Neuronal stem cell (in vitro differentiated cells): ENCODE data around the gene OSTN.
"Not testable (repeated sequence)": the region's sequence is repeated elsewhere in the genome, so short reads cannot be mapped to it uniquely, and the experiment has no call there.

ENCODE experiments used
- DNase-seq: peaks from one replicate; pipeline ENCODE4 v3.0.0-alpha.2; 2013; ENCODE audit warnings: low spot score
- H2AFZ ChIP-seq: one replicate; pipeline ENCODE4 v1.6.1; 2013; ENCODE audit warnings: mild to moderate bottlenecking, low read length, inconsistent platforms
- H2AK5ac ChIP-seq: 2 replicates; pipeline ENCODE4 v1.6.1; 2013; ENCODE audit warnings: low read depth, mild to moderate bottlenecking, inconsistent platforms, low read length, moderate library complexity, mixed read lengths
- H2BK120ac ChIP-seq: 2 replicates; pipeline ENCODE4 v1.6.1; 2013; ENCODE audit warnings: low read depth, mild to moderate bottlenecking, inconsistent platforms, low read length, moderate library complexity, mixed read lengths
- H2BK12ac ChIP-seq: one replicate; pipeline ENCODE4 v1.6.1; 2013; ENCODE audit warnings: low read length, inconsistent platforms
- H2BK15ac ChIP-seq: 2 replicates; pipeline ENCODE4 v1.6.1; 2013; ENCODE audit warnings: mild to moderate bottlenecking, low read length, inconsistent platforms, mixed read lengths
- H2BK5ac ChIP-seq: one replicate; pipeline ENCODE4 v1.6.1; 2013; ENCODE audit warnings: inconsistent platforms, mild to moderate bottlenecking, low read length, moderate library complexity
- H3K14ac ChIP-seq: one replicate; pipeline ENCODE4 v1.6.1; 2013; ENCODE audit warnings: low read length, inconsistent platforms
- H3K18ac ChIP-seq: 2 replicates; pipeline ENCODE4 v1.6.1; 2013; ENCODE audit warnings: low read length, inconsistent platforms
- H3K23ac ChIP-seq: 2 replicates; pipeline ENCODE4 v1.6.1; 2013; ENCODE audit warnings: low read depth, mild to moderate bottlenecking, mixed read lengths, low read length, inconsistent platforms; ENCODE audit not compliant: poor library complexity
- H3K27ac ChIP-seq: replicated peaks from 3 replicates; pipeline ENCODE4 v1.5.1; 2013; ENCODE audit warnings: low read length, inconsistent platforms
- H3K27me3 ChIP-seq, 3 experiments: 2 replicates each; pipeline ENCODE4 v1.6.1; 2013; ENCODE audit warnings: low read length in 3 of 3, mild to moderate bottlenecking in 2 of 3, inconsistent platforms in 1 of 3, low read depth in 1 of 3, mixed read lengths in 1 of 3, moderate library complexity in 1 of 3; ENCODE audit not compliant: control insufficient read depth in 3 of 3, insufficient read depth in 3 of 3
- H3K36me3 ChIP-seq, 2 donors: replicated peaks in 1 of 2; 2 replicates each; pipeline ENCODE4 v1.6.1; 2013; ENCODE audit warnings: low read length in 2 of 2; ENCODE audit not compliant: control insufficient read depth in 2 of 2, insufficient read depth in 2 of 2
- H3K4ac ChIP-seq: 2 replicates; pipeline ENCODE4 v1.6.1; 2013; ENCODE audit warnings: inconsistent platforms, mild to moderate bottlenecking, low read length, moderate library complexity
- H3K4me1 ChIP-seq, 2 donors: 1 replicate in 1 of 2; 2 replicates in 1 of 2; pipeline ENCODE4 v1.6.1; 2013; ENCODE audit warnings: low read length in 2 of 2, low read depth in 1 of 2; ENCODE audit not compliant: control insufficient read depth in 2 of 2, insufficient read depth in 1 of 2
- H3K4me2 ChIP-seq: one replicate; pipeline ENCODE4 v1.6.1; 2013; ENCODE audit warnings: mild to moderate bottlenecking, low read length, inconsistent platforms; ENCODE audit not compliant: insufficient read depth, poor library complexity, severe bottlenecking
- H3K4me3 ChIP-seq, 2 donors: 2 replicates each; pipeline ENCODE4 v1.5.1; 2013; ENCODE audit warnings: low read length in 2 of 2, mild to moderate bottlenecking in 2 of 2, inconsistent platforms in 1 of 2, moderate library complexity in 1 of 2
- H3K79me1 ChIP-seq: one replicate; pipeline ENCODE4 v1.6.1; 2013; ENCODE audit warnings: low read depth, mild to moderate bottlenecking, inconsistent platforms, low read length, moderate library complexity
- H3K9ac ChIP-seq: one replicate; pipeline ENCODE4 v1.6.1; 2013; ENCODE audit warnings: mild to moderate bottlenecking, low read depth, low read length, inconsistent platforms; ENCODE audit not compliant: poor library complexity
- H3K9me3 ChIP-seq, 2 donors: replicated peaks in 1 of 2; 2 replicates each; pipeline versions ENCODE3 to v1.6.1; 2013; ENCODE audit warnings: low read length in 2 of 2, mild to moderate bottlenecking in 2 of 2, inconsistent platforms in 1 of 2, low read depth in 1 of 2, mixed read lengths in 1 of 2, moderate library complexity in 1 of 2; ENCODE audit not compliant: control insufficient read depth in 2 of 2, insufficient read depth in 1 of 2
- H4K8ac ChIP-seq: one replicate; pipeline ENCODE4 v1.6.1; 2013; ENCODE audit warnings: low read depth, mild to moderate bottlenecking, inconsistent platforms, low read length, moderate library complexity
- H4K91ac ChIP-seq: one replicate; pipeline ENCODE4 v1.6.1; 2013; ENCODE audit warnings: low read length, low read depth, mild to moderate bottlenecking, inconsistent platforms; ENCODE audit not compliant: poor library complexity
- WGBS, 2 donors: extraction: QIAGEN DNeasy Blood & Tissue Kit; methylation state at CpG; one replicate each; pipeline ENCODE4 v1.1.7; 2013; ENCODE audit warnings: missing lambda C conversion rate in 2 of 2, mixed read lengths in 1 of 2; ENCODE audit not compliant: insufficient read length in 2 of 2, insufficient replicate concordance in 1 of 2; ENCODE audit errors: extremely low coverage in 2 of 2; 5-methylcytosine and 5-hydroxymethylcytosine counted together

OSTN gene

GRCh38 chr3:191246034-191246433 lies 47.0 kb downstream of the OSTN start:
- H3K4me1 ChIP-seq, H2AFZ ChIP-seq, H3K9me3 ChIP-seq, H3K14ac ChIP-seq, DNase-seq, H3K36me3 ChIP-seq, H3K79me1 ChIP-seq, H2BK15ac ChIP-seq, H3K27ac ChIP-seq, H3K4me3 ChIP-seq, H2BK5ac ChIP-seq, H3K23ac ChIP-seq, H2BK12ac ChIP-seq, H2BK120ac ChIP-seq, H3K18ac ChIP-seq, H3K9ac ChIP-seq, H3K4ac ChIP-seq, H4K91ac ChIP-seq, H4K8ac ChIP-seq, H3K4me2 ChIP-seq, H2AK5ac ChIP-seq, H3K27me3 ChIP-seq: not testable (repeated sequence)
- WGBS, 2 donors, result no CpG with 5 or more reads among the region's 5 CpGs

GRCh38 chr3:191246630-191247029 lies 47.6 kb downstream of the OSTN start:
- no peak overlapping the region for H2BK5ac ChIP-seq
- H2BK120ac ChIP-seq, result no peak overlapping the region
- H4K8ac ChIP-seq, result no peak overlapping the region
- no peak overlapping the region for H2AFZ ChIP-seq
- H3K23ac ChIP-seq, result no peak overlapping the region
- H3K4me1 ChIP-seq, result no peaks in the 10 kb centered on the region
- no peak overlapping the region for H2AK5ac ChIP-seq
- no peak overlapping the region for H4K91ac ChIP-seq
- H3K4ac ChIP-seq, result no peak overlapping the region
- no peak overlapping the region for H3K18ac ChIP-seq
- H2BK12ac ChIP-seq, result no peak overlapping the region
- no peaks in the 10 kb centered on the region for H3K79me1 ChIP-seq
- H3K9me3 ChIP-seq, result no peaks in the 10 kb centered on the region
- no peaks in the 10 kb centered on the region for H3K36me3 ChIP-seq
- no peak for DNase-seq
- no peak overlapping the region for H3K4me2 ChIP-seq
- H3K14ac ChIP-seq, result no peak overlapping the region
- H3K27ac ChIP-seq, result no peak overlapping the region
- no peaks in the 10 kb centered on the region for H3K27me3 ChIP-seq
- H3K9ac ChIP-seq, result no peak overlapping the region
- H2BK15ac ChIP-seq, result no peak overlapping the region
- no peak overlapping the region for H3K4me3 ChIP-seq
- WGBS, 2 donors, result no CpG with 5 or more reads among the region's 1 CpG

GRCh38 chr3:191253089-191253799 lies 54.2 kb downstream of the OSTN start:
- Histone ChIP-seq H2BK5ac (no peak overlapping the region), H3K18ac (no peak overlapping the region), H3K36me3 (no peaks in the 10 kb centered on the region), H2BK12ac (no peak overlapping the region), H3K23ac (no peak overlapping the region), H3K4me2 (no peak overlapping the region), H2BK15ac (no peak overlapping the region), H3K4me3 (no peak overlapping the region), H3K14ac (no peak overlapping the region), H4K91ac (no peak overlapping the region), H3K9ac (no peak overlapping the region), H2AK5ac (no peak overlapping the region), H3K27me3 (no peaks in the 10 kb centered on the region), H4K8ac (no peak overlapping the region), H3K4me1 (no peaks in the 10 kb centered on the region), H3K27ac (no peak overlapping the region), H2BK120ac (no peak overlapping the region), H3K79me1 (no peaks in the 10 kb centered on the region), H3K9me3 (no peaks in the 10 kb centered on the region), H2AFZ (peak overlapping the region; percentile 11), H3K4ac (no peak overlapping the region)
- no peak for DNase-seq
- WGBS, 2 donors, result no CpG with 5 or more reads among the region's 6 CpGs

GRCh38 chr3:191254098-191254873 lies 55.2 kb downstream of the OSTN start:
- no peak overlapping the region for H2BK120ac ChIP-seq
- H3K4me1 ChIP-seq, result no peaks in the 10 kb centered on the region
- no peaks in the 10 kb centered on the region for H3K27me3 ChIP-seq
- no peak overlapping the region for H3K14ac ChIP-seq
- no peaks in the 10 kb centered on the region for H3K36me3 ChIP-seq
- no peak for DNase-seq
- no peak overlapping the region for H4K91ac ChIP-seq
- no peaks in the 10 kb centered on the region for H3K9me3 ChIP-seq
- WGBS, 2 donors, result no CpG with 5 or more reads among the region's 3 CpGs
- no peak overlapping the region for H2BK12ac ChIP-seq
- no peak overlapping the region for H3K4me2 ChIP-seq
- no peak overlapping the region for H3K4me3 ChIP-seq
- H2AFZ ChIP-seq, result no peak overlapping the region
- H3K9ac ChIP-seq, result no peak overlapping the region
- no peak overlapping the region for H4K8ac ChIP-seq
- H2AK5ac ChIP-seq, result no peak overlapping the region
- H3K23ac ChIP-seq, result no peak overlapping the region
- no peaks in the 10 kb centered on the region for H3K79me1 ChIP-seq
- no peak overlapping the region for H2BK15ac ChIP-seq
- H3K4ac ChIP-seq, result no peak overlapping the region
- no peak overlapping the region for H2BK5ac ChIP-seq
- no peak overlapping the region for H3K18ac ChIP-seq
- no peak overlapping the region for H3K27ac ChIP-seq
